ENCODE data around the gene LCE1D.

LCE1D gene

GRCh38 chr1:152823294-152823693 lies 26.8 kb downstream of the LCE1D start:
- DNase-seq = no peak

- DNase-seq = no peak
These were observed 28.4 kb downstream of the LCE1D start for GRCh38 chr1:152824964-152825363.

- DNase-seq = no peak
These were observed 30.7 kb downstream of the LCE1D start, which contains the start of gene LCE1A for GRCh38 chr1:152827173-152827572. Gene LCE1A (plus strand): TSS chr1:152827473. CDS start chr1:152827473, 0 bp downstream.

GRCh38 chr1:152836870-152837269 lies 40.3 kb downstream of the LCE1D start:
- DNase-seq = no peak

- DNase-seq = no peak
These were observed 46.0 kb downstream of the LCE1D start, which contains the start of gene LCE6A for GRCh38 chr1:152842556-152842955. Gene LCE6A (plus strand): TSS chr1:152842856. CDS start chr1:152843521, 665 bp downstream.
